ENCODE results near the gene ASIP. TPM values are rescaled to one million over a fixed set of nuclear protein-coding genes. Genes with fewer than 3 reads are reported as not detected.

ASIP gene
- total and polyA plus RNA-seq, 2 of the 13 experiments (the other 11 are each of a cell fraction or from before 2014, with no cell fraction given), result not detected

DNA sequence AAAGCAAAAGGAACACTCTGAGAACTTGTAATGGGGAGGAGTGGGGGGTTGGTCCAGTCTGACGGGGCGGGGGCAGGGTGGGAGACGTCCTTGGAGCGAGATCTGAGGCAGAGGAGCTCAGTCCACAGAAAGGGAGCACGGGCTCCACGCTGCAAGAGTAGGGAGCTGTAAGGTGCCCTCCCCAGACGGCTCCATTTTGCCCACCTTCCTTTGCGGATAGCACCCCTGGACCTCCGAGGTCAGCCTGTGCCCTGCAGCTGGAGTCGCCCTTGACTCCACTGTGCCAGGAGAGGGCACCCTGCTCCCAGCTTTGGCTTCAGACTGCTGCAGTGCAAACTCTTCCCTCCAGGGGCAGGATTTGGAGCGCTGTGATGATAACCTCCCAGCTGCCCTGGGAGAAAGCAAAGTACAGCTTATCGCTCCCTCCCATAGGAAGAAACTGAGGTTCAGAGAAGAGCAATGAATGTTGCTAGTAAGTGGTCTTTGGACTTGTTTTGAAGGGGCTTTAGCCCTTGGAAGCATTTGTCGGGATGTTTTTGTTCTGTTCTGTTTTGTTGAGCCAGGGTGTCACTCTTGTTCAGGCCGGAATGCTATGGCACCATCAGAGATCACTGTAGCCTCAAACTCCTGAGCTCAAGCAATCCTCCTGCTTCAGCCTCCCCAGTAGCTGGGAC, 71.5 kb downstream of the ASIP start (continued):
- TF ChIP-seq, protein P1, sequence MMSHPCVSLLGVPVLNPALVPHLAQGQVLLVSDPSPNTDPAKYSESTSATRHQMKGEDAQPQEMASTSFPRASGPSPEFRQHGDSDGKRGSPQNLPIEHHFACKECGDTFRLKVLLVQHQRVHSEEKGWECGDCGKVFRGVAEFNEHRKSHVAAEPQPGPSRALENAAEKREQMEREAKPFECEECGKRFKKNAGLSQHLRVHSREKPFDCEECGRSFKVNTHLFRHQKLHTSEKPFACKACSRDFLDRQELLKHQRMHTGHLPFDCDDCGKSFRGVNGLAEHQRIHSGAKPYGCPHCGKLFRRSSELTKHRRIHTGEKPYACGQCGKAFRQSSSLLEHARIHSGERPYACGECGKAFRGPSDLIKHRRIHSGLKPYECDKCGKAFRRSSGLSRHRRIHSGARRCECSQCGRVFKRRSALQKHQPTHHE (CRISPR knock-in tag; IDR thresholded peaks at IDR 0.05; ENCODE audit: borderline replicate concordance), result peak; percentile 43; the same call in 1 of the 2 replicates
- TF ChIP-seq, protein P2, sequence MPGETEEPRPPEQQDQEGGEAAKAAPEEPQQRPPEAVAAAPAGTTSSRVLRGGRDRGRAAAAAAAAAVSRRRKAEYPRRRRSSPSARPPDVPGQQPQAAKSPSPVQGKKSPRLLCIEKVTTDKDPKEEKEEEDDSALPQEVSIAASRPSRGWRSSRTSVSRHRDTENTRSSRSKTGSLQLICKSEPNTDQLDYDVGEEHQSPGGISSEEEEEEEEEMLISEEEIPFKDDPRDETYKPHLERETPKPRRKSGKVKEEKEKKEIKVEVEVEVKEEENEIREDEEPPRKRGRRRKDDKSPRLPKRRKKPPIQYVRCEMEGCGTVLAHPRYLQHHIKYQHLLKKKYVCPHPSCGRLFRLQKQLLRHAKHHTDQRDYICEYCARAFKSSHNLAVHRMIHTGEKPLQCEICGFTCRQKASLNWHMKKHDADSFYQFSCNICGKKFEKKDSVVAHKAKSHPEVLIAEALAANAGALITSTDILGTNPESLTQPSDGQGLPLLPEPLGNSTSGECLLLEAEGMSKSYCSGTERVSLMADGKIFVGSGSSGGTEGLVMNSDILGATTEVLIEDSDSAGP (CRISPR knock-in tag; IDR thresholded peaks at IDR 0.05; ENCODE audit: borderline replicate concordance), result peak; percentile 91
- TF ChIP-seq, protein P3, sequence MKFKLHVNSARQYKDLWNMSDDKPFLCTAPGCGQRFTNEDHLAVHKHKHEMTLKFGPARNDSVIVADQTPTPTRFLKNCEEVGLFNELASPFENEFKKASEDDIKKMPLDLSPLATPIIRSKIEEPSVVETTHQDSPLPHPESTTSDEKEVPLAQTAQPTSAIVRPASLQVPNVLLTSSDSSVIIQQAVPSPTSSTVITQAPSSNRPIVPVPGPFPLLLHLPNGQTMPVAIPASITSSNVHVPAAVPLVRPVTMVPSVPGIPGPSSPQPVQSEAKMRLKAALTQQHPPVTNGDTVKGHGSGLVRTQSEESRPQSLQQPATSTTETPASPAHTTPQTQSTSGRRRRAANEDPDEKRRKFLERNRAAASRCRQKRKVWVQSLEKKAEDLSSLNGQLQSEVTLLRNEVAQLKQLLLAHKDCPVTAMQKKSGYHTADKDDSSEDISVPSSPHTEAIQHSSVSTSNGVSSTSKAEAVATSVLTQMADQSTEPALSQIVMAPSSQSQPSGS (CRISPR knock-in tag; IDR thresholded peaks at IDR 0.05), result peak; percentile 90; the same call in 1 of the 2 replicates
- TF ChIP-seq, protein P4, sequence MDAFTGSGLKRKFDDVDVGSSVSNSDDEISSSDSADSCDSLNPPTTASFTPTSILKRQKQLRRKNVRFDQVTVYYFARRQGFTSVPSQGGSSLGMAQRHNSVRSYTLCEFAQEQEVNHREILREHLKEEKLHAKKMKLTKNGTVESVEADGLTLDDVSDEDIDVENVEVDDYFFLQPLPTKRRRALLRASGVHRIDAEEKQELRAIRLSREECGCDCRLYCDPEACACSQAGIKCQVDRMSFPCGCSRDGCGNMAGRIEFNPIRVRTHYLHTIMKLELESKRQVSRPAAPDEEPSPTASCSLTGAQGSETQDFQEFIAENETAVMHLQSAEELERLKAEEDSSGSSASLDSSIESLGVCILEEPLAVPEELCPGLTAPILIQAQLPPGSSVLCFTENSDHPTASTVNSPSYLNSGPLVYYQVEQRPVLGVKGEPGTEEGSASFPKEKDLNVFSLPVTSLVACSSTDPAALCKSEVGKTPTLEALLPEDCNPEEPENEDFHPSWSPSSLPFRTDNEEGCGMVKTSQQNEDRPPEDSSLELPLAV (CRISPR knock-in tag; conservative IDR thresholded peaks at IDR 0.05; ENCODE audit: low read depth), result no peak
- TF ChIP-seq FOSL1 (CRISPR knock-in tag; IDR thresholded peaks at IDR 0.05; ENCODE audit: borderline replicate concordance) (no peak), GFI1 (CRISPR knock-in tag; IDR thresholded peaks at IDR 0.05; ENCODE audit: borderline replicate concordance) (peak; percentile 88), ZNF737 (CRISPR knock-in tag; IDR thresholded peaks at IDR 0.05; ENCODE audit: borderline replicate concordance) (no peak), IKZF4 (CRISPR knock-in tag; IDR thresholded peaks at IDR 0.05; ENCODE audit: borderline replicate concordance, low read depth, not compliant biosample characterization) (peak; percentile 59)
- TF ChIP-seq, protein P5, sequence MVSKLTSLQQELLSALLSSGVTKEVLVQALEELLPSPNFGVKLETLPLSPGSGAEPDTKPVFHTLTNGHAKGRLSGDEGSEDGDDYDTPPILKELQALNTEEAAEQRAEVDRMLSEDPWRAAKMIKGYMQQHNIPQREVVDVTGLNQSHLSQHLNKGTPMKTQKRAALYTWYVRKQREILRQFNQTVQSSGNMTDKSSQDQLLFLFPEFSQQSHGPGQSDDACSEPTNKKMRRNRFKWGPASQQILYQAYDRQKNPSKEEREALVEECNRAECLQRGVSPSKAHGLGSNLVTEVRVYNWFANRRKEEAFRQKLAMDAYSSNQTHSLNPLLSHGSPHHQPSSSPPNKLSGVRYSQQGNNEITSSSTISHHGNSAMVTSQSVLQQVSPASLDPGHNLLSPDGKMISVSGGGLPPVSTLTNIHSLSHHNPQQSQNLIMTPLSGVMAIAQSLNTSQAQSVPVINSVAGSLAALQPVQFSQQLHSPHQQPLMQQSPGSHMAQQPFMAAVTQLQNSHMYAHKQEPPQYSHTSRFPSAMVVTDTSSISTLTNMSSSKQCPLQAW (CRISPR knock-in tag; IDR thresholded peaks at IDR 0.05), result peak; percentile 87
- TF ChIP-seq, protein P6, sequence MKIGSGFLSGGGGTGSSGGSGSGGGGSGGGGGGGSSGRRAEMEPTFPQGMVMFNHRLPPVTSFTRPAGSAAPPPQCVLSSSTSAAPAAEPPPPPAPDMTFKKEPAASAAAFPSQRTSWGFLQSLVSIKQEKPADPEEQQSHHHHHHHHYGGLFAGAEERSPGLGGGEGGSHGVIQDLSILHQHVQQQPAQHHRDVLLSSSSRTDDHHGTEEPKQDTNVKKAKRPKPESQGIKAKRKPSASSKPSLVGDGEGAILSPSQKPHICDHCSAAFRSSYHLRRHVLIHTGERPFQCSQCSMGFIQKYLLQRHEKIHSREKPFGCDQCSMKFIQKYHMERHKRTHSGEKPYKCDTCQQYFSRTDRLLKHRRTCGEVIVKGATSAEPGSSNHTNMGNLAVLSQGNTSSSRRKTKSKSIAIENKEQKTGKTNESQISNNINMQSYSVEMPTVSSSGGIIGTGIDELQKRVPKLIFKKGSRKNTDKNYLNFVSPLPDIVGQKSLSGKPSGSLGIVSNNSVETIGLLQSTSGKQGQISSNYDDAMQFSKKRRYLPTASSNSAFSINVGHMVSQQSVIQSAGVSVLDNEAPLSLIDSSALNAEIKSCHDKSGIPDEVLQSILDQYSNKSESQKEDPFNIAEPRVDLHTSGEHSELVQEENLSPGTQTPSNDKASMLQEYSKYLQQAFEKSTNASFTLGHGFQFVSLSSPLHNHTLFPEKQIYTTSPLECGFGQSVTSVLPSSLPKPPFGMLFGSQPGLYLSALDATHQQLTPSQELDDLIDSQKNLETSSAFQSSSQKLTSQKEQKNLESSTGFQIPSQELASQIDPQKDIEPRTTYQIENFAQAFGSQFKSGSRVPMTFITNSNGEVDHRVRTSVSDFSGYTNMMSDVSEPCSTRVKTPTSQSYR (CRISPR knock-in tag; IDR thresholded peaks at IDR 0.05; ENCODE audit: borderline replicate concordance), result peak; percentile 56; the same call in 1 of the 2 replicates
- TF ChIP-seq, protein P7, sequence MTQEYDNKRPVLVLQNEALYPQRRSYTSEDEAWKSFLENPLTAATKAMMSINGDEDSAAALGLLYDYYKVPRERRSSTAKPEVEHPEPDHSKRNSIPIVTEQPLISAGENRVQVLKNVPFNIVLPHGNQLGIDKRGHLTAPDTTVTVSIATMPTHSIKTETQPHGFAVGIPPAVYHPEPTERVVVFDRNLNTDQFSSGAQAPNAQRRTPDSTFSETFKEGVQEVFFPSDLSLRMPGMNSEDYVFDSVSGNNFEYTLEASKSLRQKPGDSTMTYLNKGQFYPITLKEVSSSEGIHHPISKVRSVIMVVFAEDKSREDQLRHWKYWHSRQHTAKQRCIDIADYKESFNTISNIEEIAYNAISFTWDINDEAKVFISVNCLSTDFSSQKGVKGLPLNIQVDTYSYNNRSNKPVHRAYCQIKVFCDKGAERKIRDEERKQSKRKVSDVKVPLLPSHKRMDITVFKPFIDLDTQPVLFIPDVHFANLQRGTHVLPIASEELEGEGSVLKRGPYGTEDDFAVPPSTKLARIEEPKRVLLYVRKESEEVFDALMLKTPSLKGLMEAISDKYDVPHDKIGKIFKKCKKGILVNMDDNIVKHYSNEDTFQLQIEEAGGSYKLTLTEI (CRISPR knock-in tag; conservative IDR thresholded peaks at IDR 0.05), result no peak

Data from HepG2 (cell line).